DMS114 treated with DMSO at 0.1 percent for 48 hours (cell line): ENCODE data around the gene HOXD13.

ENCODE experiments used
- DNase-seq: peaks from one replicate; lab custom pipeline; 2025; ENCODE audit not compliant: unreplicated experiment; lab: John Stamatoyannopoulos, UW

HOXD13 gene

DNA sequence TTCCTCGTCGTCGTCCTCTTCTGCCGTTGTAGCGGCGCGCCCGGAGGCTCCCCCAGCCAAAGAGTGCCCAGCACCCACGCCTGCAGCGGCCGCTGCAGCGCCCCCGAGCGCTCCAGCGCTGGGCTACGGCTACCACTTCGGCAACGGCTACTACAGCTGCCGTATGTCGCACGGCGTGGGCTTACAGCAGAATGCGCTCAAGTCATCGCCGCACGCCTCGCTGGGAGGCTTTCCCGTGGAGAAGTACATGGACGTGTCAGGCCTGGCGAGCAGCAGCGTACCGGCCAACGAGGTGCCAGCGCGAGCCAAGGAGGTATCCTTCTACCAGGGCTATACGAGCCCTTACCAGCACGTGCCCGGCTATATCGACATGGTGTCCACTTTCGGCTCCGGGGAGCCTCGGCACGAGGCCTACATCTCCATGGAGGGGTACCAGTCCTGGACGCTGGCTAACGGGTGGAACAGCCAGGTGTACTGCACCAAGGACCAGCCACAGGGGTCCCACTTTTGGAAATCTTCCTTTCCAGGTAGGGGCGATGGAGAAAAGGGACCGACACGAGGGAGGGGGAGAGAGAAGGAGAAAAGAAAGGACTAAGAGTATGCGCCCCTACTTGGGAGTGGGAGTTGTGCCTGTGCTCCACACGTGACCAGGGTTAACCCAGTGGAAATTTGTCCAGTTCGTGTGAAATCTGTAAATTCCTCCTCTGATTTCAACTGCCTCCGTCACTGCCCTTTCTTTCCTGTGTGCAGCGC lies 800 bp downstream of the HOXD13 start:
- DNase-seq, result no peak

DNA sequence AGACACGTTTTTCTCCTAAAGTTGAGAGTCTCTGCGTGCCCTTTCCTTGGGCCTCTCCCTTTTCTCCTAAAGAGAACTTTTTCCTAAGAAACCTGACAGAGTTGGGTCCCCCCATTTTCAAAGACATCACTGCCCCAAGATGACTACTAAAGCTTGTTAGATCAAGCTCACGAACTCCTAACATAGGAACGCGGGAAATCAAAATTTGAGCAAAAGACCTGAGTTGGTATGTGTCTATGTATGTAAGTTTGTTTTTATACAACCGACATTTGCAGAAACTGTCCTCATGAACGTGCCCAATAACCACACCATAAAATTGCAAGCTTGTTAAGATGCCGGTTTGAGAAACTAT lies 1.4 kb downstream of the HOXD13 start:
- DNase-seq, result no peak

DNA sequence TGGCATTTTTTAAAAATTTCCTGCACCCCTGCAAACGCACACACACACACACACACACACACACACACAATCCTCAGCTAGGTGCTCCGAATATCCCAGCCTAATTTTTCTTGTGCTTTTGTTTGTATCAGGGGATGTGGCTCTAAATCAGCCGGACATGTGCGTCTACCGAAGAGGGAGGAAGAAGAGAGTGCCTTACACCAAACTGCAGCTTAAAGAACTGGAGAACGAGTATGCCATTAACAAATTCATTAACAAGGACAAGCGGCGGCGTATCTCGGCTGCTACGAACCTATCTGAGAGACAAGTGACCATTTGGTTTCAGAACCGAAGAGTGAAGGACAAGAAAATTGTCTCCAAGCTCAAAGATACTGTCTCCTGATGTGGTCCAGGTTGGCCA lies 1.8 kb downstream of the HOXD13 start:
- no peak for DNase-seq

DNA sequence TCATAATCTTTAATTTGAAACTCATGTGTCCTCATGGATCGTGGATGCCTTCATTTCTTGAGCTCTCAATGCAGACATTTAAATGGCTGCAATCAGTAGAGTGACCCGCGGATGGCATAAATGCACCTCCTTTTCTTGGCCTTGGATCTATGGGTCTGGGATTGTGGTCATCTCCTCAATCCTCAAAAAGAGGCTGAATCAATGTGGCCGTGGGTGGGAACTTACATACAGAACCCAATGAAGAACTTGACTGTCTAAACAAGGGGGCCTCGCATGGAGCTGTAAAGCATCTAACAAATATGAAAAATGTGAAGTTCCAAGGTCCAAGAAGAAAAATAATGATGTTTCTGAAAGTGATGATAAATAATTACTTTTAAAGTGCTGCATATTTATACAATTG lies 2.9 kb downstream of the HOXD13 start:
- no peak for DNase-seq

DNA sequence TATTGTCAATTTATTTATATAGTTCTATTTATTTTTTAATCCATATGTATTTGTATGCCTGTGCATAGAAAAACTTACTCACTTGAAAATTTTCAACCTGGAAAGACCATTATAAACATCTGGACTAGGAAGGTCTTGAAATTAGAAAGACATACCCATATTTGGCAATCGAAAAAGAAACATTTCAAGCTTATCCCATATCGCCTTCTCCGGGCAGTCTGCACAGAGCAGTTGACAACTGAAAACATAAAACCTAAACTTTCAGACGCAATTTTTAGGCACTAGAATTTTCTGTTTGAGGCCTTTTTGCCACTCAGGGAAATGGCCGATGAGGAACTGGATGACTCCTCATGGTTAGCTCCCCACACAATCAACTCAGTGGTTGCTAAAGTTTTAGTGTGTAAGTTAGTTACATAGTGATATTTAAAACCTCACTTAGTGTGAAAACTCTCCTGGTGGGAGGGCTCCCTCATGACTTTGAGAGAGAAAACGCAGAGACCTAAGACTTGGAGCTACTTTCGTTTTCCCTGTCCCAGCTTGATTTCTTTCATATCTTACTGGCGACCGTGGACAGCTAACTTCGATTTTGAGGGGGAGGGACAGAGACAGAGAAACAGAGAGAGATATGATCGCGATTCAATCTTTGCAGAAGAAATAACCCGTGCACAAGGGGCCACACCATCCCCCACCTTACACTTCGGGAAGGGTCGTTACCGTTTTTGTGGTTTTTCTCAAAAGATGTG lies 3.9 kb downstream of the HOXD13 start:
- no peak for DNase-seq

DNA sequence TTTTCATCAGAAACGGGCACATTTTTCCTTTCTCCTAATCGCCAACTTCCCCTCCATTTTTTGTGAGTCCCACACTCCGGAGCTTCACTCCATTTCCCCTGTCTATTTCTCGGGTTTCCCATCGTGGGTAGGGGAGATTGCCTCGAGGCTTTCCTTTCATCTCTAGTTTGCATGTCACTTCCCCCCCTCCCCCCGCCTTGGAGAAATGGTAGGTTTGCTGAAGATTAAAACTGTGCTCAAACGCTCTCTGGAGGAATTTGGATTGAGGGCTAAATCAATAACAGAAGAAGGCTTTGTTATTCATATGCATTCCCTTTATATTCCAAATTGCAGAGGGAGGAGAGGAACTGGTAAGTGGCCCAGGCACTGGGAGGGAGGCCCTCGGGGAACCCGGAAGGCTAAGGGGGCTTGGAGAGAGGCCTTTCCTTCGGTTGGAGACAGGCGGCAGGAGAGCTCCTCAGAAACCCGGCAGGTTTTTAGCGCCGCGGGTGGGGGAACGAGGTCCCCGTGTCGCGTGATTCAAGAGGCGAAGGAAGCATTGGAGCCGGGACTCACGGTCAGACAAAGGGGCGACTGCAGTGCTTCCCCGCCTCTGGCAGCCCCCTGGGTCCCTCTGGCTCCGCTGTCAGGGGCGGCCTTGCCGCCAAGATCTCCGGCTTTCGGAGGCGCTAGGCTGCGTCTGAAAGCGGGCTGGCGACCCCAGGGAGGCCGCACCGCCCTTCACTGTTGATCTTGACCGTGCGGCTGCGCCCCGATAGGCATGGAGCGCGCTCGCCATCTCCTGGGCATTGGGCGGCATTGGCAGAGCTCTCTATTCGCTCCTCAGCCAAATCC lies 4.7 kb downstream of the HOXD13 start:
- peak; percentile 45 for DNase-seq

DNA sequence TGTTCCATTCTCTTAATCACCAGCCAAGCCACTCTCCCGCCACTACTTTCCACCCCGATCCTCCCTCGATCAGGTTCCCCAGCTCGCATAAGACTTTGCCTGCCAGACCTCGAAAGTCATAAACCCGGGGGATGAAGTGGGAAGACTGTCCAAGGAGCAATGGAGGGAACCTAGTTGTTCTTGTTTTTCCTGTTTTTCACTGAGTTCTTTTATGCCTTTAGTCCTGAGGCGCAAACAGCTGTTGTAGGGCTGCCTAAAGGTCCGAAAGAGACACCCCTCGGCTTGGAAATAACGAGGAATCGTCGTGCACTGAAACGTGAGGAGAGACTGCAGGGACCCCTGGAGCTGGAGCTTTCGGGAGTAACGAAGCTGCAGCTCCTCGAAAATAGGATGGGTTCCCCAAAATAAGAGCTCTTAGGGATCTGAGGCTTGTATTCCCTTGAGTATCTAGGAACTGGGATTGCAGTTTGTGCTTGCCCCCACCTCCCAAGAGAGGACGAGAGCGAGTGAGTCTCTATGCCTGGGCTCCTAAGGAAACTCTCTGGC lies 5.4 kb downstream of the HOXD13 start:
- no peak for DNase-seq

DNA sequence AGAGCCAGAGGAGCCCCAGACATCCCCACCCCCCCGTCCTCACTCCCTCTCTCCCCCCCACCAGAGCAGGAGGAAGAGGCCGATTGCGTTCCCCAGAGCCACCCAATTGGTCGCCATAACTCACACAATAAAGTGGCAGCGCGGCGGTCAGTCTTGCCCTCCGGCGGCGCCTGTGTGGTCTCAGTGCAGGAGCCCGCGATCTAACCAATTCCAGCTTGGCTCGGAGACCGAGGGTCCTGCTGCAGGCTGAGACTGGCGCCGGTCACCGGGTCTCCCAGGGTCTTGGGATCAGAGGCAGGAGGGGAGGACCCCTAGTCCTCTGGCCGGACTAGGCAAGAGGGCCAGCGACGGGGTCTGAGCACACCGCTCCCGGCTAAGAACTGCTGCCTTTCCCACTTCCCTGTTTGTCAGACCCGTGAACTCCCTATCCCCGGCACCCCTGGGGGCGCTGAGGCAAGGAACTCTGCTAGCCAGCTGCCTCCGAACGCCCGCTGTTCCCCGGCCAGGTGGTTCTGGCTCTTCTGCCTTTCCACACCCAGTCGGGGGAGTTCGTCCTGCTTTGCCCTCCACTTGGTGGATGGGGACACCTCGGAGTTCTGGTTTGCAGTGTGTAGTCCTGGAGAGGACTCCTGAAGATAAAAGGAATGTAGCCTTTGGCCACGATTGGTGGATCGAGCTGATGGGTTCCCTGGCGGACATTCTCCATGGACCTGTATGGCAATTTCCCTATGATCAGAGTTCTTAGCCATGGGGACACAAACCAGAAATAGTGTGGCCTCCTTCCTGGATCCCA lies 6.0 kb downstream of the HOXD13 start:
- no peak for DNase-seq

DNA sequence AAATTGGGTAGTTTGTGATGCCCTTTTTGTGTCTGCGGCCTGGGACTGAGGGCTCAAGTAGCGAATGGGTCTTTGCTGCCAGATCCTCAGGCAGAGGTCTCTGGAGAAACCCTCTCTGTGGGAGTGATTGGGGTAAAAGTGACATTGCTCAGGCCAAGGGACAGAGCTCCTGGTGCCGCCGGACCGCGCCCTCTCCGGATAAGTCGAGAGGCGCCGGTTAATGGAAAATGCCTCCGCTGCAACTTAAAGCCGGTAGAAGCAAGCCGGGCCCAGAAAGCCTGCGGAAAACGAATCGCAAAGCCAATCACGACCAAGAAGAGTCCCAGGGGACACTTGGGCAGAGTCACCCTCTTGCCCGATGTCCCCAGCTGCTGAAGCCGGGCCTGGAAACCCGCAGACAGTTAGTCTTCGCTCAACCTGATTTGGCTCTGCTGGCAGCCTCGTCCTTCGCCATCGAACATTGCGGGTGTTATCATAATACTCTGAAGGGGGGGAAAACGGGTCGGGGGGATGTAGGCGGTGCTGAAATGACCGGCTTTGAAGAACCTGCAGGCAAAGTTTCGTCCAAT lies 6.7 kb downstream of the HOXD13 start:
- no peak for DNase-seq

DNA sequence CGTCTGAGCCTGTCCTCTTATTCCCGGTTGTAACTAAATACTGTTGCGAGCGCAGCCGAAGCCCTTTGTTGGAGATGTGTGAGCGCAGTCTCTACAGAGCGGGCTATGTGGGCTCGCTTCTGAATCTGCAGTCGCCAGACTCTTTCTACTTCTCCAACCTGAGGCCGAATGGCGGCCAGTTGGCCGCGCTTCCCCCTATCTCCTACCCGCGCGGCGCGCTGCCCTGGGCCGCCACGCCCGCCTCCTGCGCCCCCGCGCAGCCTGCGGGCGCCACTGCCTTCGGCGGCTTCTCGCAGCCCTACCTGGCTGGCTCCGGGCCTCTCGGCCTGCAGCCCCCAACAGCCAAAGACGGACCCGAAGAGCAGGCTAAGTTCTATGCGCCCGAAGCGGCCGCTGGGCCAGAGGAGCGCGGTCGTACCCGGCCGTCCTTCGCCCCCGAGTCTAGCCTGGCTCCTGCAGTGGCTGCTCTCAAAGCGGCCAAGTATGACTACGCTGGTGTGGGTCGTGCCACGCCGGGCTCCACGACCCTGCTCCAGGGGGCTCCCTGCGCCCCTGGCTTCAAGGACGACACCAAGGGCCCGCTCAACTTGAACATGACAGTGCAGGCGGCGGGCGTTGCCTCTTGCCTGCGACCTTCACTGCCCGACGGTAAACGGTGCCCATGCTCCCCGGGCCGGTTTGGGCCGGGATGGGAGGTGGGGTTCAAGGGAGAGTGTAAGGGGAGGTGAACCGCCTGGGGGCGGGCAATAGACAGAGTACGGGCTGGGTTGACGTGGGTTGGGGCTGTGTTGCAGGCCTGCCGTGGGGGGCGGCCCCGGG lies 7.4 kb downstream of the HOXD13 start, which contains the start of gene HOXD12:
HOXD12 (plus strand) TSS at position 68 of the 819 bp plus-strand sequence; CDS start at position 75, 7 bp downstream.
- DNase-seq, result no peak

DNA sequence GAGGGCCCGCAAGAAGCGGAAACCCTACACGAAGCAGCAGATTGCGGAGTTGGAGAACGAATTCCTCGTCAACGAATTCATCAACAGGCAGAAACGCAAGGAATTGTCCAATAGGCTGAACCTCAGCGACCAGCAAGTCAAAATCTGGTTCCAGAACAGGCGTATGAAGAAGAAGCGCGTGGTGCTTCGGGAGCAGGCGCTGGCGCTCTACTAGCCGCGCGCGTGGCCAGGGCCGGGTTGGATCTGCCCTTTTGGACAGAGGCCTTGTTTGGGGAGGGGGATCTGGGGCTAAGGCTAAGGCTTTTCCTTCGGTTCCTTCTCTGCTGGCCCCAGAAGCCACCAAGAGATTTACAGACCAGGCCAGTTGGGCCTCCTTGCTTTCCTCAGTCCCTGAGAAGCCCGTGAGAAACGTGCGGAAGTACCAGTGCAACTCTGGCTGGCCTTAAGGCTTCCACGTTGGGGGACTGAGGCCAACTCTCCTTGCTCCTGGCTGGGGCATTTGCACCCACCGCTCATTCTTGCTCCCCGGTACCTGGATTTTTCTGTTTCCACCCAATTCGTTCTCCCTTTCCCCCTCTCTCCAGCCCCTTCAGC lies 8.1 kb downstream of the HOXD13 start:
- DNase-seq, result no peak

DNA sequence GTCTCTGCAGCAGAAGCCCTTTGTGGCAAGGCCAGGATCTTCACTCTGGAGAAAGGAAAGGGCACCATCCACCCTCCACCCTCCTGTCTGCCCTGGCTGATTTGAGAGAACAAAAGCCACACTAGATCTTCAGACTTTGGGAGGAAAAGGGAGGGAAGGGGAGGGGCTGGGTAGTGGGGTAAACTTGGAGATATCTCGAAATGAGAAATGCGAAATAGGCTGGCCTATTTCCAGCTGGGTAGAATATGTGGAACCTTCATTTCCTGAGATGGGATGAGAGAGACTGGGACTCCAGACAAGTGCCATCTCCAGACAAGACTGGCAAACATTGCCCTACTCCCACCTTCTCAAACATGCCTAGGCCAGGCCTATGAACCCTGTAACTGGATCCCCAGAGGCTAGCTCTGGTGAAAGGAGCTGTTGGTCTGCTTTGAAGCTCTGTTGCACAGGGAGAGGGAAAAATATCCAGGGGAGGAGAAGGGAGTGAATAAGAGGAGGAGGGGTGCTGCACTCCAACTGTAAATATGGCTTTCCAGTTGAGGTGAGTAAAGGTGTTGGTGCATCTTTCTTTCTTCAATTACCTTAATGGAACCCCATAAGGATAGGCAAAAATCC lies 8.8 kb downstream of the HOXD13 start:
- no peak for DNase-seq

DNA sequence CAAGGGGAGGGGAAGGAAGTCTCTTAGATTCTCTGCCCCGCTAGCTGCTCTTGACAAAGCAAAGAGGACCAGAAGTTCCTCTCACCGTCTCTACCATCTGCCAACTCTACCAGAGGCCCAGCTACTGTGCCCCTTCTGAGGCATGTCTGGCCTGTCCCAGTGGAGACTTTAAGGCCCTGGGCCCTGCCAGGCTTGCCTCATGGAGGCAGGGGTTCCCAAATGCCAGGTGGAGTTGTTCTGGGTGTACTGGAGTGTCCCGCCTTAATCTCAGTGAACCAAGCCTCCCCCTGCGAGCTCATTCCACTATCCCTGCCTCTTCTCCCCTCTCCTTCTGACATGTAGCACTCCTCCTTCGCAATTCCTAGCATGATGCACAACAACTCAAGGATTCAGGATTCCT lies 9.3 kb downstream of the HOXD13 start:
- no peak for DNase-seq

DNA sequence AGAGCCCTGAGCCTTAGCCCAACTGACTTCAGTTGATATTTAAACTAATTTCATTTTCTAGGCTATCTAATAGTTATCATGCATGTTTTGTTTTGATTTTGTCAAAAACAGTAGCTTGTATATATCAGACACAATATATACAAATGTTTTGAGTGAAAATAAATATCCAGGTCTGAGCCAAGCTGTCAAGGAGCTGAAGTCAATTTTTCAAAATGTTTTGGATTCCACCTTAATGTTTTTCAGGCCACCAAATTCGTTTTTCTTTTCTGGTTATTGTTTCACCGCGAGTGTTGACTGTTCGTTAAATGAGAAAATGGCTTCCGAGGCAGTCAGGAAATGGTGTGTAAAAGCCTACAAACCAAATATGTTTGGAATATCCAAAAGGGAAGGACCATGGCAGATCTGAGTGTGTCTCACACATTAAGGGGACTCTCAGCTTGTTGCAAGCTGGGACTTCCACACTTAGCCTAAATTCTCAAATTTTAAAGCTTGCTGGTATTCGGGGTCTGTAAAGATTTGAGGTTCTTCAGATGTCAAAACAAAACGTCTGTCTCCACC lies 9.9 kb downstream of the HOXD13 start:
- DNase-seq, result no peak

DNA sequence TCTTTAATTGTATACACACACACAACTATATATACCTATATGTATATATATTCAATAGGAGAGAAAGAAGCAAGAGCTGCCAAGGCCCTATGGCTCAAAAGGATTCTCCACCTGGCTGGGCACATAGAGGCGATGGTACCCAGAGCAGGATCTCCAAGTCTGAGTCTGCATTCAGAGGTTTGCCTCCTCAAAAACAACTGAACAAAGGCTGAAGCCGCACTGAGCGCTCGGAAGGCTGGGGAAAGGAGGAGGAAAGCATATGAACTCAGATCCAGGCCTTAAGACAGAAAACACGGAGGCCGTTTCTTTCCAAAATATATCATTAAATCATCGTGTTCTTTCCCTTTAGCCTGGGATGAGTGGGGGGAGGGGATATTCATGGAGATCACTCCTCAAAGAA lies 10.7 kb downstream of the HOXD13 start:
- DNase-seq, result no peak

DNA sequence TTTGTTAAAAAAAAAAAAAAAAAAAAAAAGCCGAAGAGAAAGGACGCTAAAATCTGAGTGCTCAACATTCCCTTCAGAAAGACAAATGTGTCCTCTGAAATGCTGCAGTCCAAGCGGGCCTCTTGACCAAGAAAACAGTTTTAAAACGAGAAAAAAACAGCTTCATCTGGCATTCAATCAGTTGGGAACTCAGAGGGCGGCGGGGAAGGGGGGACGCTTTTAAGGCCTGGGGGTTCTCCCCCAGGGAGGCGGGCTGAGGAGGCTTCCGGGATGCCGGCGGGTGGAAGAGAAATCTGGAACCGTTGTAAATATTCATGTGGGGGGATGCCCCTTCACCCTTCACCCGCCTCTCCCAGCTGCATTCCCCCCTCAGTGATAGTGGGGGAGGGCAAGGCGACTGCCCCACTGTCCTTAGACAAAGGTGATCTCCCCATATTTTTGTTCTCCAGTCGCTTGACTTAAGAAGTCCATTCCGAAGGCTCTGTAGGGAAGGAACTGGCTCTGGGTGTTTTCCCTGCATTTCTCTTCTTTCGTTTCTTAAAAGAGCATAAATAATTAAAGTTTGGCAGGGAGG lies 11.3 kb downstream of the HOXD13 start:
- no peak for DNase-seq

DNA sequence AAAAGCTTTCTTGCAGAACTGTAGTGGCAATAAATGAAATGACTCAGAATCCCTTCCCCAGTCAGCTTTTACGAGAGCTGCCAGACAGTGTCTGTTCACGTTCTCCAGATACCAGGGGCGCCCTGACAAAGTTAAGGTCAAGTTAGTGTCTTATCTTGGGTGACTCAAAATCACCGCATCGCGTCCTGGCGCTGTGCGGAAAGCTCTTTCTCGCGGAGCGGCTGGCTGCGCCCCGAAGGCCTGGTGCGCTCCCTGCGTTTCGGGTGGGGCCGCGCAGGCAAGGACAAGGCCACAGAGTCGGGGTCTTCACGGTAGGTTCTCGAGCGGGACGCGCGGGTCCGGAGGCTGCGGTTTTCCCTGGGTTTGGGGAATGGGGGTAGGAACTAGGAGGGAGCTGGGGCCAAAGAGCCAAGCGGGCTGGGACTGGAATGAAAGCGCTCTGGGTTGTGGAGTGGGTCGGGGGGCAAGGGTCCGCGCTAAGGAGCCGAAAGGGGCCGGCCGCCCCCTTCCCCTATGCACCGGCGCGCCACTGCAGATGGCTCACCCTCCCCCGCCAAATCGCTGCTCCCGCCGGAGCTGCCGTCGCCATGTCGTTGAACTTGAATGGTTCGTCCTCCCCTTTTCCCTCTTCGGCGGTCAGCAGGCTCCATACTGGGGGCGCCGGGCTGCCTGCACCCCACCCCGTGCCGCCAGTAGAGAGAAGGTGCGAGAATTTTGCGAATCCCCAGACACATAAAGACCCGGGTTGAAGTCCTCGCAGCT lies 12.0 kb downstream of the HOXD13 start:
- no peak for DNase-seq
